22Rv1 (cell line): ENCODE data around the gene RPL28.

Source experiments
- ZFX ChIP-seq: fragments of 450-650 bp; IDR thresholded peaks from 2 replicates; pipeline ENCODE4 v1.6.1; 2017; ENCODE audit warnings: antibody characterized with exemption, borderline replicate concordance
- TF ChIP-seq, protein P1 (sequence below): fragments of 450-650 bp; IDR thresholded peaks from 2 replicates; pipeline ENCODE4 v1.5.1; 2017; ENCODE audit warnings: mild to moderate bottlenecking

- TF ChIP-seq, protein P1, sequence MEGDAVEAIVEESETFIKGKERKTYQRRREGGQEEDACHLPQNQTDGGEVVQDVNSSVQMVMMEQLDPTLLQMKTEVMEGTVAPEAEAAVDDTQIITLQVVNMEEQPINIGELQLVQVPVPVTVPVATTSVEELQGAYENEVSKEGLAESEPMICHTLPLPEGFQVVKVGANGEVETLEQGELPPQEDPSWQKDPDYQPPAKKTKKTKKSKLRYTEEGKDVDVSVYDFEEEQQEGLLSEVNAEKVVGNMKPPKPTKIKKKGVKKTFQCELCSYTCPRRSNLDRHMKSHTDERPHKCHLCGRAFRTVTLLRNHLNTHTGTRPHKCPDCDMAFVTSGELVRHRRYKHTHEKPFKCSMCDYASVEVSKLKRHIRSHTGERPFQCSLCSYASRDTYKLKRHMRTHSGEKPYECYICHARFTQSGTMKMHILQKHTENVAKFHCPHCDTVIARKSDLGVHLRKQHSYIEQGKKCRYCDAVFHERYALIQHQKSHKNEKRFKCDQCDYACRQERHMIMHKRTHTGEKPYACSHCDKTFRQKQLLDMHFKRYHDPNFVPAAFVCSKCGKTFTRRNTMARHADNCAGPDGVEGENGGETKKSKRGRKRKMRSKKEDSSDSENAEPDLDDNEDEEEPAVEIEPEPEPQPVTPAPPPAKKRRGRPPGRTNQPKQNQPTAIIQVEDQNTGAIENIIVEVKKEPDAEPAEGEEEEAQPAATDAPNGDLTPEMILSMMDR: no peak
- no peak for TF ChIP-seq ZFX
These were observed 19.8 kb upstream of the RPL28 start for GRCh38 chr19:55365964-55366363.
